Ectodermal cell (in vitro differentiated cells): ENCODE measurements around the gene HAP1.
A peak's percentile ranks its signal among the peaks of the same experiment; 100 is the strongest.

Experiments
- H3K27ac ChIP-seq: 2 replicates; pipeline ENCODE4 v1.7.0; 2013; ENCODE audit warnings: mild to moderate bottlenecking, low read depth, low read length; ENCODE audit not compliant: insufficient read depth, poor library complexity, severe bottlenecking
- H3K27me3 ChIP-seq: 2 replicates; pipeline ENCODE4 v1.7.0; 2013; ENCODE audit warnings: mild to moderate bottlenecking, low read length; ENCODE audit not compliant: insufficient read depth, control insufficient read depth, poor library complexity, severe bottlenecking
- H3K36me3 ChIP-seq: one replicate; pipeline ENCODE4 v1.7.0; 2013; ENCODE audit warnings: low read length; ENCODE audit not compliant: control insufficient read depth, insufficient read depth
- H3K4me1 ChIP-seq: one replicate; pipeline ENCODE4 v1.7.0; 2013; ENCODE audit warnings: low read length; ENCODE audit not compliant: control insufficient read depth, insufficient read depth
- H3K4me3 ChIP-seq: 2 replicates; pipeline ENCODE4 v1.7.0; 2013; ENCODE audit warnings: low read depth, low read length, control low read depth; ENCODE audit not compliant: insufficient read depth
- H3K9me3 ChIP-seq: 2 replicates; pipeline ENCODE4 v1.7.0; 2013; ENCODE audit warnings: mild to moderate bottlenecking, low read length, moderate library complexity; ENCODE audit not compliant: control insufficient read depth
- WGBS, 2 experiments: methylation state at CpG; one replicate each; pipeline ENCODE4 v1.1.7; 2013; ENCODE audit warnings: missing lambda C conversion rate in 2 of 2; 5-methylcytosine and 5-hydroxymethylcytosine counted together

HAP1 gene

GRCh38 chr17:41739661-41740352, 5.4 kb upstream of the HAP1 start:
- H3K27me3 ChIP-seq: peaks cover 31% of the 10 kb centered on the region
- 88 to 91% methylated on average over 9 of the region's 9 CpGs for WGBS, 2 experiments
- H3K27ac ChIP-seq: no peak overlapping the region
- no peak overlapping the region for H3K4me3 ChIP-seq
- H3K36me3 ChIP-seq: no peaks in the 10 kb centered on the region
- no peaks in the 10 kb centered on the region for H3K4me1 ChIP-seq
- H3K9me3 ChIP-seq: no peaks in the 10 kb centered on the region

DNA sequence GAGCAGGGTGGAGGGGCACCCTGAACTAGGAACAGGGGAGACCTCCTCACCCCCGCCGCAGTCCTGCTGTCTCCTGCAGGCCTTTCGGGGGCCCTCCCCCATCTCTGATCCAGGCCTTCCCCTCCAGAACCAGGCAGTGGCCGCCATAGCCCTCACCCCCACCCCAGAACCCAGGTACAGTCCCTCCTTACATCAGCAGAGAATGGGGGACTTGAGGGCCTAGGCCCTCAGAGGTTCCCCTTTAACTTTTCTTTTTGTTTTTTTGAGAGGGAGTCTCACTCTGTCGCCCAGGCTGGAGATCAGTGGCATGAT, 4.3 kb upstream of the HAP1 start:
- whole genome bisulfite sequencing, 2 experiments: 90 to 92% methylated on average over 5 of the region's 5 CpGs
- Histone ChIP-seq H3K4me1 (no peaks in the 10 kb centered on the region), H3K27ac (no peak overlapping the region), H3K9me3 (no peaks in the 10 kb centered on the region), H3K4me3 (no peak overlapping the region), H3K36me3 (no peaks in the 10 kb centered on the region), H3K27me3 (peaks cover 42% of the 10 kb centered on the region)

DNA sequence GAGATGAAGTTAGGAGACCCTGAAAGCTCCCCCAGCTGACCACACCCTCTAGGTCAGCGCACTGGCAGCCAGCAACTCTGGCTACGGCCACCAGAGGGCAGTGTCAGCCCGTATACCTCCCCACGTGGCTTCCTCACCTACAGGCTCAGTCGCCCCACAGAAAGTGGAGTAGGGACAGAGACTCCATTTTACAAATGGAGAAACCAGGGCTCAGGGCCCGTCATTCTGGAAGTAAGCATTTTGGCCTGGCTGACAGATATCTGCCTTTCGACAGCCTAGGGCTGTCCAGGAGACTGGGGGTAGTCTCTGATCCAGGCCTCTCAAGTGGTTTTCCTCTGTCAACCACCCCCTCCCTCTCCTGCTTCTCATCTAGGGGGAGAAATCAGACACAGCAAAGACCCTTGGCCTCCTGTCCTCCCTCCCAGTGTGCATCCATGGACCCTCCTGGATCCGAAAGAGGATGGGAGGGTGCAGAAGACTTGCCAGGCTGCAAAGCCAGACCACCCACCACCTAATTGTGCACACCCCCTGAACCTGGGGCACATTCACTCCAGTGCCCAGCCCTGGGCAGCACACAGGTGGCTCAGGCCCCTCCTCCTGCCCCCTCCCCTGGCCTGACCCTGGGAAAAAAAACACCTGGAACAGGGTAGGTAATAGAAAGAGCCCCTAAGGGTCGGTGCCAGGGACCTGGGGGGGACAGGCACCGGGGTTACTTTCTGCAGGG, 3.8 kb upstream of the HAP1 start:
- 23 to 27% methylated on average over 10 of the region's 10 CpGs for WGBS, 2 experiments
- Histone ChIP-seq H3K4me3 (no peak overlapping the region), H3K4me1 (no peaks in the 10 kb centered on the region), H3K9me3 (no peaks in the 10 kb centered on the region), H3K27me3 (peaks cover 47% of the 10 kb centered on the region), H3K36me3 (no peaks in the 10 kb centered on the region), H3K27ac (no peak overlapping the region)

- 44 to 48% methylated on average over 5 of the region's 5 CpGs for WGBS, 2 experiments
- Histone ChIP-seq H3K36me3 (no peaks in the 10 kb centered on the region), H3K4me3 (no peak overlapping the region), H3K27ac (no peak overlapping the region), H3K27me3 (peaks cover 53% of the 10 kb centered on the region), H3K4me1 (no peaks in the 10 kb centered on the region), H3K9me3 (no peaks in the 10 kb centered on the region)
Measured at GRCh38 chr17:41737680-41738023, 3.2 kb upstream of the HAP1 start.

DNA sequence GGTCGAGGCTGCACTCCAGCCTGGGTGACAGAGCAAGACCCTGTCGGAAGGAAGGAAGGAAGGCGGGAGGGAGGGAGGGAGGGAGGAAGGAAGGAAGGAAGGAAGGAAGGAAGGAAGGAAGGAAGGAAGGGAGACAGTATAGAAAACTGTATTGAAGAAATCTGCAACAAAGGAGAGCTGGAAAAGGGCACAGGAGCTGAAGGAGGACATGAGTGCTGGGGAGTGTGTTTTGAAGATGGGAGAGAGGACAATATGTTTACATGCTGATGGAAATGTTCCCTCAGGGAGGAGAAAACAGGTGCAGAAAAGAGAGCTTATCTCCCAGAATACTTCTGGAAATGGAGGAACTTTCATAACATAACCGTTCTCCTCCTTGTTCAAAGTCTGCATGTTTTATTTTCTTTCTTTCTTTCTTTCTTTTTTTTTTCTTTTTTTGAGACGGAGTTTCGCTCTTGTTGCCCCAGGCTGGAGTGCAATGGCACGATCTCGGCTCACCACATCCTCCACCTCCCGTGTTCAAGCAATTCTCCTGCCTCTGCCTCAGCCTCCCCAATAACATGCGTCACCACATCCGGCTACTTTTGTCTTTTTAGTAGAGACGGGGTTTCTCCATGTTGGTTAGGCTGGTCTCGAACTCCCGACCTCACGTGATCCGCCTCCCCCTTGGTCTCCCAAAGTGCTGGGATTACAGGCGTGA, 2.7 kb upstream of the HAP1 start:
- WGBS, 2 experiments: 79 to 80% methylated on average over 17 of the region's 17 CpGs

DNA sequence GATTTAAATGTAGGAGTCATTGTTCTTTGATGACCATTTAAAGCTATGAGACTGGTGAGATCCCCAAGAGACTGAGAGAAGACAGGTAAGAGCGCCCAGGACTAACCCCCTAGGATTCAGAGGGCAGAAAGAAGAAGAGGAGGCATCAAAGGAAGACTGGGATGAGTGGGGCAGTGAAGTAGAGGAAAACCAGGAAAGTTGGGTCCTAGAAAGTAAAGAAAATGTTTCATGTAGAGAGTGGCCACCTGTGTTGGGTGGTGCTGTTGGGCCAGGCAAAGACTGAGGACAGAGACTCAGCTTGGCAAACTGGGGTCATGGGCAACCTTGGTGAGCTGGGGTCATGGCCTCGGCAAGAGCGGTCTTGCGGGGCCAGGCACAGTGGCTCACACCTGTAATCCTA, 1.3 kb upstream of the HAP1 start:
- H3K4me1 ChIP-seq: no peaks in the 10 kb centered on the region
- H3K27me3 ChIP-seq: peaks cover 68% of the 10 kb centered on the region
- no peak overlapping the region for H3K27ac ChIP-seq
- H3K36me3 ChIP-seq: no peaks in the 10 kb centered on the region
- H3K9me3 ChIP-seq: no peaks in the 10 kb centered on the region
- 90% methylated on average over 4 of the region's 4 CpGs for WGBS, 2 experiments
- H3K4me3 ChIP-seq: no peak overlapping the region

More for the DNA sequence above, 2.7 kb upstream of the HAP1 start:
- Histone ChIP-seq H3K27ac (no peak overlapping the region), H3K4me1 (no peaks in the 10 kb centered on the region), H3K4me3 (no peak overlapping the region), H3K9me3 (no peaks in the 10 kb centered on the region), H3K27me3 (peaks cover 58% of the 10 kb centered on the region), H3K36me3 (no peaks in the 10 kb centered on the region)

- Histone ChIP-seq H3K4me1 (no peaks in the 10 kb centered on the region), H3K27ac (no peak overlapping the region), H3K9me3 (no peaks in the 10 kb centered on the region), H3K27me3 (peaks cover 74% of the 10 kb centered on the region), H3K4me3 (peak overlapping the region; percentile 47), H3K36me3 (no peaks in the 10 kb centered on the region)
- WGBS, 2 experiments: 3 to 4% methylated on average over 23 of the region's 23 CpGs
Measured at GRCh38 chr17:41734949-41735313, 488 bp upstream of the HAP1 start.

DNA sequence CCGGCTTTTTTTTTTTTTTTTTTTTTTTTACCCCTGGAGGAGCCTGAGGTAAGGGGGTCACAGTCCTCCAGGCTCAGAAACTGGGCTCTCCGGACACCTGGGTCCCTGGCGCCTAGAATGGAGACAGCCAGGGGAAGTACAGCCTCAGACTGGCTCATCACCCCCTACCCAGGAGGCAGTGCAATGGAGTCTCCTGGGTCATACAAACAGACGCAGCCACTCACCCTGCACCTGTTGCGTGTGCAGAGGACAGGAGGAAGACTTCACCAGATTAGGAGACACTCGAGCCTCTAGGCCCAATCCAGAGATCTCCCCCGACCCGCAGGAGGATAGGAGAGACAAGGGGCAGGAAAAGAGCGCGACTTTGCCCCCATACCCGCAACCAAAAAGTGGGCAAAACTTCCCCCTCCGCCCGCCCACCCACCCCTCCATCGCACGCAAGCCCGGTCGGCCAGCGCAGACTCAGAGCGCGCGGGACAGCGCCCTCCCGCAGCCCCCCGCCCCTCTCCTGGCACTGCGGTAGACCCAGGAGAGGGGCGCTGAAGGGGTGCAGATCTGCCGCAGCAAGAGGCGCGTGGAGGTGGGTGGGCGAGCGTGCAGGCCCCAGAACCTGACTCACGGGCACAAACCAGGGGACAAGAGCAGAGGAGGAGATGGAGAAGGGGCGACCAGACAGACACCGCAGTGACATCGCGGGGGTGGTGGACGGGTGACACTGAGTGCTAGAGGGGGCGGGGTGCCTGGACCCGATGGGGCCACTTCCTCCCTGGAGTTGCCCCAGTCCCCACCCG, 900 bp downstream of the HAP1 start:
- 12 to 13% methylated on average over 37 to 40 of the region's 40 CpGs for WGBS, 2 experiments
- Histone ChIP-seq H3K4me3 (peak overlapping the region; percentile 47), H3K27me3 (peaks cover 74% of the 10 kb centered on the region), H3K36me3 (no peaks in the 10 kb centered on the region), H3K27ac (no peak overlapping the region), H3K4me1 (no peaks in the 10 kb centered on the region), H3K9me3 (no peaks in the 10 kb centered on the region)

DNA sequence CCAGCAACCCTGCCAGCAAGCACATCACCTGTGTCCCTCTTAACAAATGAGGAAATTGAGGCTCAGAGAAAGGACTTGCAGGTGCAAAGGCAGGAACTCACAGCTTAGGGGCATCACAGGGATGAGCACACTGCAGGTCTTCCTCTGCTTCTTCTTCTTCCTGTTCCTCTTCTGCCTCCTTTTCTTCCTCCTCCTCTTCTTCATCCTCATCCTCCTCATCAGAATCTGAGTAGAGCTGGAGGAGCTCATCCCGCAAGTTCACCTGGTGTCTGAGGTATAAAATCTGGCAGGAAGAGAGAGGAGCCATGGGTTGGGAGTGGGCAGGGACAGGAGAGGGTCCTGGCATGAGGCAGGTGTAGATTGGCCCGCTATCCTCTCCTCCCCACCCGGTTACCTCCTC, 2.6 kb downstream of the HAP1 start:
- Histone ChIP-seq H3K4me3 (no peak overlapping the region), H3K9me3 (no peaks in the 10 kb centered on the region), H3K27me3 (peaks cover 63% of the 10 kb centered on the region), H3K36me3 (no peaks in the 10 kb centered on the region), H3K27ac (no peak overlapping the region), H3K4me1 (no peaks in the 10 kb centered on the region)
- WGBS, 2 experiments: 50 to 86% methylated on average over 2 to 3 of the region's 3 CpGs

- H3K36me3 ChIP-seq: no peaks in the 10 kb centered on the region
- H3K9me3 ChIP-seq: no peaks in the 10 kb centered on the region
- no peak overlapping the region for H3K4me3 ChIP-seq
- no peaks in the 10 kb centered on the region for H3K4me1 ChIP-seq
- peaks cover 50% of the 10 kb centered on the region for H3K27me3 ChIP-seq
- H3K27ac ChIP-seq: no peak overlapping the region
- 54 to 56% methylated on average over 4 of the region's 4 CpGs for WGBS, 2 experiments
Measured at GRCh38 chr17:41730479-41730878, 4.0 kb downstream of the HAP1 start.
